HCT116 (cell line): ENCODE measurements around the gene DHRS9. TPM values are rescaled to one million over a fixed set of nuclear protein-coding genes. Genes with fewer than 3 reads are reported as not detected.

ENCODE experiments used
- ATAC-seq: fragments of 200-7000 bp; cut with Tn5 transposase; 2 replicates; pipeline ENCODE4 v1.9.1; 2020; ENCODE audit warnings: mild to moderate bottlenecking, moderate library complexity
- BruUV-seq: library from RNA; stranded (reverse); fragments of 400-500 nt; replicated peaks from 2 replicates; lab custom pipeline; 2021; lab: Mats Ljungman, UMichigan
- CTCF ChIA-PET: fragments of 300-600 bp; sonication (Branson Sonifier 250); formaldehyde crosslinking; loops from one replicate; lab custom pipeline; 2021; ENCODE audit warnings: antibody characterized with exemption; lab: Charles Lee
- POLR2A ChIA-PET: fragments of 300-600, 350-600 bp; sonication (Branson Sonifier 250); formaldehyde crosslinking; loops from one replicate; lab custom pipeline; 2021; ENCODE audit warnings: antibody characterized with exemption; lab: Charles Lee
- RAD21 ChIA-PET, 2 experiments: fragments of 300-600 bp; sonication (Branson Sonifier 250); formaldehyde crosslinking; loops; one replicate each; lab custom pipeline; 2023; ENCODE audit warnings: low total read pairs in 2 of 2; ENCODE audit not compliant: uncharacterized antibody in 2 of 2, unreplicated experiment in 2 of 2, low non-redundant PET in 1 of 2; lab: Charles Lee
- DNase-seq: peaks from one replicate; pipeline ENCODE4 v3.0.0-alpha.2; 2010; ENCODE audit warnings: low read depth, low spot score
- H2AFZ ChIP-seq: fragments of 200-600 bp; shearing (Covaris generic), sonication (generic); 2 replicates; pipeline ENCODE4 v1.6.1; 2017; ENCODE audit warnings: low read depth, mixed run types, mixed read lengths, antibody characterized with exemption, low read length; ENCODE audit not compliant: poor library complexity, severe bottlenecking
- H3K27ac ChIP-seq: 2 replicates; pipeline ENCODE4 v1.5.1; 2012; ENCODE audit warnings: low read depth, low read length
- H3K27me3 ChIP-seq: fragments of 200-600 bp; sonication (generic); 2 replicates; pipeline ENCODE4 v1.6.1; 2016; ENCODE audit warnings: mixed run types, low read length, mixed read lengths; ENCODE audit not compliant: insufficient read depth
- H3K36me3 ChIP-seq, 2 experiments: fragments of 200-500 bp in 1 of 2; fragments of 200-600 bp in 1 of 2; sonication (Bioruptor generic) in 1 of 2; sonication (generic) in 1 of 2; 2 replicates each; pipeline versions ENCODE4 v1.5.1 to v1.6.1; 2014 to 2016; ENCODE audit warnings: low read length in 2 of 2, inconsistent platforms in 1 of 2, mixed read lengths in 1 of 2, mixed run types in 1 of 2; ENCODE audit not compliant: insufficient read depth in 2 of 2, control insufficient read depth in 1 of 2
- H3K4me1 ChIP-seq, 2 experiments: fragments of 200-600 bp in 1 of 2; sonication (generic) in 1 of 2; 2 replicates each; pipeline versions ENCODE4 v1.5.1 to v1.6.1; 2012 to 2017; ENCODE audit warnings: low read length in 2 of 2, inconsistent platforms in 1 of 2, mild to moderate bottlenecking in 1 of 2, mixed read lengths in 1 of 2, mixed run types in 1 of 2, moderate library complexity in 1 of 2; ENCODE audit not compliant: insufficient read depth in 2 of 2, control insufficient read depth in 1 of 2
- H3K4me2 ChIP-seq: fragments of 200-600 bp; sonication (generic); 2 replicates; pipeline ENCODE4 v1.6.1; 2017; ENCODE audit warnings: mixed run types, low read length, mixed read lengths
- H3K4me3 ChIP-seq, 2 experiments: fragments of 200-600 bp in 1 of 2; sonication (generic) in 1 of 2; replicated peaks in 1 of 2; 2 replicates each; pipeline ENCODE4 v1.5.1; 2011 to 2016; ENCODE audit warnings: low read length in 2 of 2, control low read depth in 1 of 2, low read depth in 1 of 2, mild to moderate bottlenecking in 1 of 2, mixed read lengths in 1 of 2, mixed run types in 1 of 2
- H3K79me2 ChIP-seq: fragments of 200-600 bp; sonication (generic); 2 replicates; pipeline ENCODE4 v1.6.1; 2017; ENCODE audit warnings: mild to moderate bottlenecking, mixed run types, low read length, moderate library complexity, mixed read lengths; ENCODE audit not compliant: insufficient read depth
- H3K9ac ChIP-seq: fragments of 200-600 bp; sonication (generic); 2 replicates; pipeline ENCODE4 v1.6.1; 2016; ENCODE audit warnings: low read length, mixed read lengths
- H3K9me2 ChIP-seq: fragments of 200-600 bp; sonication (generic), shearing (Covaris generic); 2 replicates; pipeline ENCODE4 v1.6.1; 2017; ENCODE audit warnings: mixed run types, mild to moderate bottlenecking, moderate library complexity; ENCODE audit not compliant: insufficient read depth
- H3K9me3 ChIP-seq, 2 experiments: fragments of 200-500 bp in 1 of 2; fragments of 200-600 bp in 1 of 2; sonication (Bioruptor generic) in 1 of 2; sonication (generic) in 1 of 2; 2 replicates each; pipeline ENCODE4 v1.6.1; 2014 to 2017; ENCODE audit warnings: low read length in 2 of 2, mixed read lengths in 2 of 2, inconsistent platforms in 1 of 2, low read depth in 1 of 2, mild to moderate bottlenecking in 1 of 2, mixed run types in 1 of 2, moderate library complexity in 1 of 2; ENCODE audit not compliant: control insufficient read depth in 1 of 2, insufficient read depth in 1 of 2
- H4K20me1 ChIP-seq: fragments of 200-600 bp; sonication (generic), shearing (Covaris generic); 2 replicates; pipeline ENCODE4 v1.6.1; 2017; ENCODE audit warnings: mixed run types, mild to moderate bottlenecking, moderate library complexity; ENCODE audit not compliant: insufficient read depth
- CBX3 ChIP-seq: IDR thresholded peaks from 2 replicates; pipeline ENCODE4 v1.6.1; 2012; ENCODE audit warnings: low read depth
- EGR1 ChIP-seq: IDR thresholded peaks from 2 replicates; pipeline ENCODE4 v1.6.1; 2012; ENCODE audit warnings: low read depth
- ELF1 ChIP-seq: IDR thresholded peaks from 2 replicates; pipeline ENCODE4 v1.6.1; 2012; ENCODE audit warnings: low read depth, borderline replicate concordance
- EZH2 ChIP-seq: fragments of 200-600 bp; sonication (generic); IDR thresholded peaks from 2 replicates; pipeline ENCODE4 v1.6.1; 2017; ENCODE audit warnings: antibody characterized with exemption, mixed run types
- EZH2phosphoT487 ChIP-seq: fragments of 200-600 bp; IDR thresholded peaks from 2 replicates; pipeline ENCODE4 v1.6.1; 2018; ENCODE audit warnings: antibody characterized with exemption, borderline replicate concordance
- FOSL1 ChIP-seq: IDR thresholded peaks from 2 replicates; pipeline ENCODE4 v1.6.1; 2012; ENCODE audit warnings: low read depth
- JUND ChIP-seq: IDR thresholded peaks from 2 replicates; pipeline ENCODE4 v1.6.1; 2012
- POLR2A ChIP-seq: IDR thresholded peaks from 2 replicates; pipeline ENCODE4 v1.7.0; 2011; ENCODE audit warnings: borderline replicate concordance; ENCODE audit not compliant: insufficient read depth, insufficient read length; ENCODE audit errors: extremely low read depth
- POLR2AphosphoS5 ChIP-seq: IDR thresholded peaks from 2 replicates; pipeline ENCODE4 v1.6.1; 2011; ENCODE audit warnings: mild to moderate bottlenecking, low read depth, low read length, moderate library complexity
- SP1 ChIP-seq: IDR thresholded peaks from 2 replicates; pipeline ENCODE4 v1.6.1; 2012; ENCODE audit warnings: low read depth
- SRF ChIP-seq: IDR thresholded peaks from 2 replicates; pipeline ENCODE4 v1.6.1; 2012; ENCODE audit warnings: low read depth
- TCF7L2 ChIP-seq: IDR thresholded peaks from 2 replicates; pipeline ENCODE4 v1.7.0; 2011; ENCODE audit warnings: borderline replicate concordance, inconsistent platforms; ENCODE audit not compliant: insufficient read depth, insufficient read length; ENCODE audit errors: extremely low read depth
- YY1 ChIP-seq: IDR thresholded peaks from 2 replicates; pipeline ENCODE4 v1.6.1; 2011; ENCODE audit warnings: low read length, low read depth, moderate library complexity, mild to moderate bottlenecking; ENCODE audit not compliant: insufficient replicate concordance; ENCODE audit errors: extremely low read depth
- ZFX ChIP-seq: fragments of 450-650 bp; IDR thresholded peaks from 2 replicates; pipeline ENCODE4 v1.6.1; 2017
- ZNF274 ChIP-seq: fragments of 200-500 bp; sonication (Bioruptor generic); IDR thresholded peaks from 2 replicates; pipeline ENCODE4 v1.6.1; 2014; ENCODE audit warnings: mild to moderate bottlenecking, low read depth, low read length, inconsistent platforms
- intact Hi-C: fragments of 100-400 bp; cut with micrococcal nuclease; formaldehyde crosslinking; loops from 2 replicates; pipeline ENCODE4 v1.10.0; 2022
- total RNA-seq: library from RNA; stranded (reverse); gene quantifications from one replicate; pipeline ENCODE4 v1.2.1, GENCODE V29; 2021; ENCODE audit not compliant: unreplicated experiment
- TF ChIP-seq, protein P1 (sequence below), 3 experiments: fragments of 200-600 bp in 1 of 3; sonication (generic) in 1 of 3; IDR thresholded peaks in 2 of 3; conservative IDR thresholded peaks in 1 of 3; 2 replicates each; pipeline ENCODE4 v1.5.1; 2012 to 2017; ENCODE audit warnings: low read depth in 2 of 3, low read length in 2 of 3, antibody characterized with exemption in 1 of 3, borderline replicate concordance in 1 of 3, control low read depth in 1 of 3, mild to moderate bottlenecking in 1 of 3, mixed read lengths in 1 of 3, mixed run types in 1 of 3, moderate library complexity in 1 of 3; ENCODE audit not compliant: insufficient read depth in 1 of 3
- TF ChIP-seq, protein P2 (sequence below): IDR thresholded peaks from 2 replicates; pipeline ENCODE4 v1.6.1; 2012
- TF ChIP-seq, protein P3 (sequence below): IDR thresholded peaks from 2 replicates; pipeline ENCODE4 v1.6.1; 2012

DHRS9 gene
- total RNA-seq, 1 experiment from 2014 or later, result 0.15 TPM

DNA sequence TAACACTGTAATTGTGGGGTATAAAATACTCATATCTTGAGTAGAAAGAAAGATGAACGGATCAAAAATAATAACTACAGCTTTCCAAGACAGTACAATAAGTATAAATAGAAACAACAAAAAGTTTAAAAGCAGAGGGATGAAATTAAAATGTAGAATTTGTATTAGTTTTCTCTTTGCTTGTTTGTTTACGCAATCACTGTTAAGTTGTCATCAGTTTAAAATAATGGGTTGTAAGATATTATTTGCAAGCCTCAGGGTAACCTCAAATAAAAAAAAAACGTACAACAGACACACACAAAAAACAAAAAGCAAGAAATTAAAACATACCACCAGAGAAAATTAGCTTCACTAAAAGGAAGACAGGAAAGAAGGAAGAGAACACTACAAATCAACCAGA, 20.2 kb upstream of the DHRS9 start (continued):
- TF ChIP-seq POLR2AphosphoS5 (no peak), FOSL1 (no peak), TCF7L2 (no peak), CBX3 (no peak), ZFX (no peak), EZH2 (no peak), SP1 (no peak), EZH2phosphoT487 (no peak), YY1 (no peak)
- TF ChIP-seq, protein P1, sequence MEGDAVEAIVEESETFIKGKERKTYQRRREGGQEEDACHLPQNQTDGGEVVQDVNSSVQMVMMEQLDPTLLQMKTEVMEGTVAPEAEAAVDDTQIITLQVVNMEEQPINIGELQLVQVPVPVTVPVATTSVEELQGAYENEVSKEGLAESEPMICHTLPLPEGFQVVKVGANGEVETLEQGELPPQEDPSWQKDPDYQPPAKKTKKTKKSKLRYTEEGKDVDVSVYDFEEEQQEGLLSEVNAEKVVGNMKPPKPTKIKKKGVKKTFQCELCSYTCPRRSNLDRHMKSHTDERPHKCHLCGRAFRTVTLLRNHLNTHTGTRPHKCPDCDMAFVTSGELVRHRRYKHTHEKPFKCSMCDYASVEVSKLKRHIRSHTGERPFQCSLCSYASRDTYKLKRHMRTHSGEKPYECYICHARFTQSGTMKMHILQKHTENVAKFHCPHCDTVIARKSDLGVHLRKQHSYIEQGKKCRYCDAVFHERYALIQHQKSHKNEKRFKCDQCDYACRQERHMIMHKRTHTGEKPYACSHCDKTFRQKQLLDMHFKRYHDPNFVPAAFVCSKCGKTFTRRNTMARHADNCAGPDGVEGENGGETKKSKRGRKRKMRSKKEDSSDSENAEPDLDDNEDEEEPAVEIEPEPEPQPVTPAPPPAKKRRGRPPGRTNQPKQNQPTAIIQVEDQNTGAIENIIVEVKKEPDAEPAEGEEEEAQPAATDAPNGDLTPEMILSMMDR (IDR thresholded peaks at IDR 0.05 in 2 of 3, conservative IDR thresholded peaks at IDR 0.05 in 1 of 3; ENCODE audit: borderline replicate concordance in 1 of 3, insufficient read depth in 1 of 3, low read depth in 2 of 3, low read length in 2 of 3), result no peak
- TF ChIP-seq, protein P2, sequence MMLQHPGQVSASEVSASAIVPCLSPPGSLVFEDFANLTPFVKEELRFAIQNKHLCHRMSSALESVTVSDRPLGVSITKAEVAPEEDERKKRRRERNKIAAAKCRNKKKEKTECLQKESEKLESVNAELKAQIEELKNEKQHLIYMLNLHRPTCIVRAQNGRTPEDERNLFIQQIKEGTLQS, result no peak

DNA sequence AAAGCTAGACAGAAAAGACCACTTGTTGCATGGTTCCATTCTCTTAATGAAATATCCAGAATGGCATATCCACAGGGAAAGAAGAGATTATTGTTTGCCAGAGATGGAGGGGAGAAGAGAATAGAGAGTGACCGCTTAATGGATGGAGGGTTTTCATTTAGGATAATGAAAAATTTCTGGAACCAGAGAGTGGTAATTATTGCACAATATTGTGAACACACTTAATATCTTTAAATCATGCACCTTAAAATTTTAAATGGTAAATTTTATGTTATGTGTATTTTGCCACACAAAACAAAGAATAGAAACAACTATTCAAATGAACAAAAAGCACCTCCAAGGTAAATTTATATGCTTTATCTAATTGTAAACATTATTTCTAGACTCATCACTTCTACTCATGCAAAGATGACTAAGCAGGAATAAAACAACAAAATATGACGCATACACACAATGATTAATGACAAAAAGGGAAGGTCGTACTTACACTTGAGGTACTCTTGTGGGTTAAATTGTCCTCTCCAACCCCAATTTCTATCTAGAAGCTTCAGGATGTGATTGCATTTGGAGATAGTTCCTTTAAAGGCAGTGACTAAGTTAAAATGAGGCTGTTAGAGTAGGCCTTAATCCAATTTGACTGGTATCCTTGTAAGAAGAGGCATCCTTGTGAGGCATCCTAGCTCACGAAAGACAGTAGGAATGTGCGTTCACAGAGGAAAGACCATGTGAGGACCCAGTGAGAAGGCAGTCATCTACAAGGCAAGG, 18.7 kb upstream of the DHRS9 start:
- no peak for DNase-seq
- CTCF ChIA-PET, result no interaction called here
- H3K4me2 ChIP-seq, result no peak overlapping the region

More for the DNA sequence above, 18.7 kb upstream of the DHRS9 start:
- ChIA-PET RAD21 (no interaction called here), POLR2A (no interaction called here)
- Histone ChIP-seq H3K4me3 (no peak overlapping the region), H3K9me3 (no peaks in the 10 kb centered on the region; a peak in 1 of 4 replicates), H3K9ac (no peak overlapping the region), H3K9me2 (no peaks in the 10 kb centered on the region), H3K79me2 (no peaks in the 10 kb centered on the region), H3K27ac (no peak overlapping the region), H3K4me1 (no peaks in the 10 kb centered on the region), H2AFZ (no peak overlapping the region), H3K36me3 (no peaks in the 10 kb centered on the region), H3K27me3 (no peaks in the 10 kb centered on the region), H4K20me1 (no peaks in the 10 kb centered on the region)
- TF ChIP-seq, protein P2, result no peak
- TF ChIP-seq, protein P3, sequence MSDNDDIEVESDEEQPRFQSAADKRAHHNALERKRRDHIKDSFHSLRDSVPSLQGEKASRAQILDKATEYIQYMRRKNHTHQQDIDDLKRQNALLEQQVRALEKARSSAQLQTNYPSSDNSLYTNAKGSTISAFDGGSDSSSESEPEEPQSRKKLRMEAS, result no peak
- TF ChIP-seq, protein P1 (IDR thresholded peaks at IDR 0.05 in 2 of 3, conservative IDR thresholded peaks at IDR 0.05 in 1 of 3; ENCODE audit: borderline replicate concordance in 1 of 3, insufficient read depth in 1 of 3, low read depth in 2 of 3, low read length in 2 of 3), result no peak
- TF ChIP-seq JUND (no peak), ELF1 (no peak), SRF (no peak), EGR1 (no peak), CBX3 (no peak), SP1 (no peak), EZH2phosphoT487 (no peak), POLR2A (no peak), POLR2AphosphoS5 (no peak), EZH2 (no peak), ZNF274 (no peak), ZFX (no peak), FOSL1 (no peak)
- no TSS peak for BruUV-seq
- no peak for ATAC-seq
- intact Hi-C loops, result no loop called here
